HCT116 (cell line): Measurements from ENCODE around the gene GMPR2.
"Not testable (repeated sequence)": the region's sequence is repeated elsewhere in the genome, so short reads cannot be mapped to it uniquely, and the experiment has no call there.

ENCODE experiments used
- CTCF ChIP-seq, 3 experiments: fragments of 200-600 bp in 1 of 3; sonication (generic) in 1 of 3; IDR thresholded peaks in 2 of 3; conservative IDR thresholded peaks in 1 of 3; 2 replicates each; pipeline ENCODE4 v1.5.1; 2012 to 2017; ENCODE audit warnings: low read depth in 2 of 3, low read length in 2 of 3, antibody characterized with exemption in 1 of 3, borderline replicate concordance in 1 of 3, control low read depth in 1 of 3, mild to moderate bottlenecking in 1 of 3, mixed read lengths in 1 of 3, mixed run types in 1 of 3, moderate library complexity in 1 of 3; ENCODE audit not compliant: insufficient read depth in 1 of 3
- EZH2 ChIP-seq: fragments of 200-600 bp; sonication (generic); IDR thresholded peaks from 2 replicates; pipeline ENCODE4 v1.6.1; 2017; ENCODE audit warnings: antibody characterized with exemption, mixed run types
- EZH2phosphoT487 ChIP-seq: fragments of 200-600 bp; IDR thresholded peaks from 2 replicates; pipeline ENCODE4 v1.6.1; 2018; ENCODE audit warnings: antibody characterized with exemption, borderline replicate concordance
- JUND ChIP-seq: IDR thresholded peaks from 2 replicates; pipeline ENCODE4 v1.6.1; 2012
- POLR2A ChIP-seq: IDR thresholded peaks from 2 replicates; pipeline ENCODE4 v1.7.0; 2011; ENCODE audit warnings: borderline replicate concordance; ENCODE audit not compliant: insufficient read depth, insufficient read length; ENCODE audit errors: extremely low read depth
- POLR2AphosphoS5 ChIP-seq: IDR thresholded peaks from 2 replicates; pipeline ENCODE4 v1.6.1; 2011; ENCODE audit warnings: mild to moderate bottlenecking, low read depth, low read length, moderate library complexity
- RAD21 ChIP-seq: IDR thresholded peaks from 2 replicates; pipeline ENCODE4 v1.6.1; 2012; ENCODE audit warnings: low read depth, mild to moderate bottlenecking
- SP1 ChIP-seq: IDR thresholded peaks from 2 replicates; pipeline ENCODE4 v1.6.1; 2012; ENCODE audit warnings: low read depth
- ZNF274 ChIP-seq: fragments of 200-500 bp; sonication (Bioruptor generic); IDR thresholded peaks from 2 replicates; pipeline ENCODE4 v1.6.1; 2014; ENCODE audit warnings: mild to moderate bottlenecking, low read depth, low read length, inconsistent platforms

- not testable (repeated sequence) for TF ChIP-seq SP1; JUND; POLR2A; CTCF (IDR thresholded peaks at IDR 0.05 in 2 of 3, conservative IDR thresholded peaks at IDR 0.05 in 1 of 3; ENCODE audit: borderline replicate concordance in 1 of 3, insufficient read depth in 1 of 3, low read depth in 2 of 3, low read length in 2 of 3); EZH2phosphoT487; ZNF274; POLR2AphosphoS5; EZH2; RAD21
Observed at GRCh38 chr14:24202538-24202937, 30.2 kb upstream of the GMPR2 start.
